HepG2 (cell line): Measurements from ENCODE around the gene RPS28. TPM values are rescaled to one million over a fixed set of nuclear protein-coding genes. Genes with fewer than 3 reads are reported as not detected.

ENCODE experiments used
- EED ChIP-seq: sonication (generic); formaldehyde crosslinking; IDR thresholded peaks from 2 replicates; pipeline ENCODE4 v1.5.0; 2020; ENCODE audit warnings: mild to moderate bottlenecking, missing genetic modification reagents
- ELF1 ChIP-seq: sonication (generic); formaldehyde crosslinking; IDR thresholded peaks from 2 replicates; pipeline ENCODE4 v1.4.0; 2020; ENCODE audit warnings: missing genetic modification reagents
- MEIS2 ChIP-seq: sonication (generic); formaldehyde crosslinking; IDR thresholded peaks from 2 replicates; pipeline ENCODE4 v1.9.0; 2021; ENCODE audit warnings: mild to moderate bottlenecking, missing genetic modification reagents
- NKX3-1 ChIP-seq: sonication (generic); formaldehyde crosslinking; IDR thresholded peaks from 2 replicates; pipeline ENCODE4 v1.5.0; 2020; ENCODE audit warnings: missing genetic modification reagents
- PLRG1 ChIP-seq: fragments of 450-650 bp; conservative IDR thresholded peaks from 2 replicates; pipeline ENCODE4 v1.6.1; 2016
- PRPF4 ChIP-seq: fragments of 200-400 bp; formaldehyde crosslinking; IDR thresholded peaks from 2 replicates; pipeline ENCODE4 v1.6.1; 2016; ENCODE audit warnings: low read length, low read depth; ENCODE audit not compliant: poor library complexity, severe bottlenecking
- SAP130 ChIP-seq: IDR thresholded peaks from 2 replicates; pipeline ENCODE4 v1.6.1; 2016; ENCODE audit warnings: low read depth
- SNRNP70 ChIP-seq: fragments of 200-400 bp; formaldehyde crosslinking; IDR thresholded peaks from 2 replicates; pipeline ENCODE4 v1.6.1; 2017; ENCODE audit warnings: mild to moderate bottlenecking, low read depth, low read length, moderate library complexity
- TFDP2 ChIP-seq: sonication (generic); formaldehyde crosslinking; IDR thresholded peaks from 2 replicates; pipeline ENCODE4 v1.4.0; 2020; ENCODE audit warnings: missing genetic modification reagents
- ZNF143 ChIP-seq: sonication (generic); formaldehyde crosslinking; IDR thresholded peaks from 2 replicates; pipeline ENCODE4 v1.4.0; 2020; ENCODE audit warnings: missing genetic modification reagents
- ZNF280B ChIP-seq: sonication (generic); formaldehyde crosslinking; IDR thresholded peaks from 2 replicates; pipeline ENCODE4 v1.5.0; 2020; ENCODE audit warnings: missing genetic modification reagents, mild to moderate bottlenecking, borderline replicate concordance
- ZNF280D ChIP-seq: sonication (generic); formaldehyde crosslinking; IDR thresholded peaks from 2 replicates; pipeline ENCODE4 v1.5.1; 2020; ENCODE audit warnings: mild to moderate bottlenecking, missing genetic modification reagents
- ZSCAN20 ChIP-seq: sonication (generic); formaldehyde crosslinking; IDR thresholded peaks from 2 replicates; pipeline ENCODE4 v1.4.0; 2020; ENCODE audit warnings: missing genetic modification reagents, mild to moderate bottlenecking, borderline replicate concordance
- ZZZ3 ChIP-seq: sonication (generic); formaldehyde crosslinking; IDR thresholded peaks from 2 replicates; pipeline ENCODE4 v1.4.0; 2020; ENCODE audit warnings: missing genetic modification reagents, mild to moderate bottlenecking, borderline replicate concordance
- polyA plus RNA-seq, 8 experiments: library from polyadenylated mRNA; depleted of rRNA in 3 of 8; stranded (reverse) in 7 of 8; unstranded in 1 of 8; fragments of >200 nt; fragmentation: Illumina TruSeq in 4 of 8; extraction: Trizol in 4 of 8; gene quantifications; 2 replicates each; pipeline versions ENCODE4 v1.2.1 to v1.2.3, GENCODE V29; 2011 to 2016; ENCODE audit warnings: low read depth in 4 of 8, missing spikeins in 1 of 8, mixed read lengths in 1 of 8; ENCODE audit not compliant: insufficient read depth in 1 of 8
- total RNA-seq, 5 experiments: library from RNA; depleted of rRNA; stranded (reverse); fragments of >200 nt; fragmentation: Illumina TruSeq; extraction: Trizol; gene quantifications; 2 replicates each; pipeline ENCODE4 v1.2.3, GENCODE V29; 2016; ENCODE audit warnings: low read depth in 1 of 5
- TF ChIP-seq, protein P1 (sequence below): sonication (generic); formaldehyde crosslinking; IDR thresholded peaks from 2 replicates; pipeline ENCODE4 v1.9.0; 2022; ENCODE audit warnings: low read depth, missing genetic modification reagents
- TF ChIP-seq, protein P2 (sequence below): sonication (generic); formaldehyde crosslinking; IDR thresholded peaks from 2 replicates; pipeline ENCODE4 v1.5.0; 2020; ENCODE audit warnings: mild to moderate bottlenecking, missing genetic modification reagents

Gene RPS28
- total and polyA plus RNA-seq, 2 of the 13 experiments (the other 11 are each of a cell fraction or from before 2014, with no cell fraction given): 281 to 545 TPM

- TF ChIP-seq ZZZ3 (CRISPR knock-in tag) (peak; percentile 50; the same call in 1 of the 2 replicates), ZNF280D (CRISPR knock-in tag) (peak; percentile 96), PLRG1 (no peak), ZNF280B (CRISPR knock-in tag) (0 out of 2 replicates have a peak, but pooled peaks have one; percentile 30), SAP130 (CRISPR knock-in tag) (peak; percentile 89), ZSCAN20 (CRISPR knock-in tag) (peak; percentile 93; the same call in 1 of the 2 replicates), PRPF4 (no peak), MEIS2 (CRISPR knock-in tag) (peak; percentile 89; the same call in 1 of the 2 replicates), ZNF143 (CRISPR knock-in tag) (peak; percentile 45; the same call in 1 of the 2 replicates), TFDP2 (CRISPR knock-in tag) (peak; percentile 96), EED (CRISPR knock-in tag) (peak; percentile 97), ELF1 (no peak), NKX3-1 (CRISPR knock-in tag) (peak; percentile 74), SNRNP70 (no peak)
- TF ChIP-seq, protein P1, sequence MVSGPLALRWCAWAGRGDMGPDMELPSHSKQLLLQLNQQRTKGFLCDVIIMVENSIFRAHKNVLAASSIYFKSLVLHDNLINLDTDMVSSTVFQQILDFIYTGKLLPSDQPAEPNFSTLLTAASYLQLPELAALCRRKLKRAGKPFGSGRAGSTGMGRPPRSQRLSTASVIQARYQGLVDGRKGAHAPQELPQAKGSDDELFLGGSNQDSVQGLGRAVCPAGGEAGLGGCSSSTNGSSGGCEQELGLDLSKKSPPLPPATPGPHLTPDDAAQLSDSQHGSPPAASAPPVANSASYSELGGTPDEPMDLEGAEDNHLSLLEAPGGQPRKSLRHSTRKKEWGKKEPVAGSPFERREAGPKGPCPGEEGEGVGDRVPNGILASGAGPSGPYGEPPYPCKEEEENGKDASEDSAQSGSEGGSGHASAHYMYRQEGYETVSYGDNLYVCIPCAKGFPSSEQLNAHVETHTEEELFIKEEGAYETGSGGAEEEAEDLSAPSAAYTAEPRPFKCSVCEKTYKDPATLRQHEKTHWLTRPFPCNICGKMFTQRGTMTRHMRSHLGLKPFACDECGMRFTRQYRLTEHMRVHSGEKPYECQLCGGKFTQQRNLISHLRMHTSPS (CRISPR knock-in tag): no peak
- TF ChIP-seq, protein P2, sequence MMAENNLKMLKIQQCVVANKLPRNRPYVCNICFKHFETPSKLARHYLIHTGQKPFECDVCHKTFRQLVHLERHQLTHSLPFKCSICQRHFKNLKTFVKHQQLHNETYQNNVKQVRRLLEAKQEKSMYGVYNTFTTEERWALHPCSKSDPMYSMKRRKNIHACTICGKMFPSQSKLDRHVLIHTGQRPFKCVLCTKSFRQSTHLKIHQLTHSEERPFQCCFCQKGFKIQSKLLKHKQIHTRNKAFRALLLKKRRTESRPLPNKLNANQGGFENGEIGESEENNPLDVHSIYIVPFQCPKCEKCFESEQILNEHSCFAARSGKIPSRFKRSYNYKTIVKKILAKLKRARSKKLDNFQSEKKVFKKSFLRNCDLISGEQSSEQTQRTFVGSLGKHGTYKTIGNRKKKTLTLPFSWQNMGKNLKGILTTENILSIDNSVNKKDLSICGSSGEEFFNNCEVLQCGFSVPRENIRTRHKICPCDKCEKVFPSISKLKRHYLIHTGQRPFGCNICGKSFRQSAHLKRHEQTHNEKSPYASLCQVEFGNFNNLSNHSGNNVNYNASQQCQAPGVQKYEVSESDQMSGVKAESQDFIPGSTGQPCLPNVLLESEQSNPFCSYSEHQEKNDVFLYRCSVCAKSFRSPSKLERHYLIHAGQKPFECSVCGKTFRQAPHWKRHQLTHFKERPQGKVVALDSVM (CRISPR knock-in tag): no peak; the same call in none of the 2 replicates
Measured at GRCh38 chr19:8307965-8308866, 13.1 kb upstream of the RPS28 start, which contains the start of gene CD320 (continued).
